Umbilical cord (tissue), 2 donors: Measurements from ENCODE around the gene ACSL6. TPM values are rescaled to one million over a fixed set of nuclear protein-coding genes. Genes with fewer than 3 reads are reported as not detected.

ENCODE experiments used
- DNase-seq: peaks from one replicate; pipeline ENCODE4 v3.0.0-alpha.2; 2015; ENCODE audit warnings: low spot score
- total RNA-seq: library from RNA; depleted of rRNA; stranded (reverse); fragments of >200 nt; gene quantifications from one replicate; pipeline ENCODE4 v1.2.3, GENCODE V29; 2014; ENCODE audit warnings: low replicate concordance; ENCODE audit not compliant: insufficient read depth

The ACSL6 gene
- total RNA-seq, 1 donor from 2014 or later, result 11.6 TPM

DNA sequence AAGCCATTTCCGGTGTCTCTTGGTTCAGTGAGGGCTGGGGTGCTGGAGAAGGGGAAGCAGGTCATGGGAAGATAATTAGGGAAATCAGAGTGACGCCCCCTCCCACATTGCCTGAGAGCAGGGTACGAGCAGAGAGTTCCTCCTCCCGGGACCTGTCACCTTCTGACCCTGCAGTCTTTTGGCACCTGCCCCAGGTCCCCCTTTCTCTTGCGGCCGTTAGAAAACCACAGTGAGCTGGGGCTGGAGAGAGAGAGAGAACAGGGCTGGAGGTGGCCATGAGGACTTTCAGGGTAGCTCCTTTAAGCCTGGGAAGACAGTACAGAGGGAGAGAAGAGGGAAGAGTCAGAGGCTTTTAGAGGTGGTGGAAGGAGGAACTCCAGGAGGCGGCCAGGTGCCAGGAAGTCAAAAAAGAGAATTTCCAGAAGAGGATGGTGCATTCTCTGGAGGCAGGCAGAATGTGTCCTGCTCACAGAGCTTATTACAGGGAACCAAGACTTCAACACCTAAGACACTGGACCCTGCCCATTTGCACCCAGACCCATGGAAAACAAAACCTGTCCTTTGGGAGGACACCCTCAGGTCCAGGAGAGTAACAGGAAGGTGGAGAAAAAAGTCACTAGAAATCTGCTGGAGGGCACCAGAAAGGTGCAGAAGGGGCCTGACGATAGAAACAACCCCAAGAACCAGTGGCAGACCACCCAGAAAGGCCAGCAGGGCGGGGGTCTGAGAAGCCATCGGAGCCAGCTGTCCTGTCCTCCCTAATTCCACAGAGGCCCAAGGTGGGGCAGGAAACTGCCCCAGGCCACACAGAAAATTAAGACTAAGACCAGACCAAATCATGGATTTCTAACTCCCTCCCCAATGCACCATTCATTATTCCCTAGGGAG, 6.5 kb upstream of the ACSL6 start:
- DNase-seq, result no peak

DNA sequence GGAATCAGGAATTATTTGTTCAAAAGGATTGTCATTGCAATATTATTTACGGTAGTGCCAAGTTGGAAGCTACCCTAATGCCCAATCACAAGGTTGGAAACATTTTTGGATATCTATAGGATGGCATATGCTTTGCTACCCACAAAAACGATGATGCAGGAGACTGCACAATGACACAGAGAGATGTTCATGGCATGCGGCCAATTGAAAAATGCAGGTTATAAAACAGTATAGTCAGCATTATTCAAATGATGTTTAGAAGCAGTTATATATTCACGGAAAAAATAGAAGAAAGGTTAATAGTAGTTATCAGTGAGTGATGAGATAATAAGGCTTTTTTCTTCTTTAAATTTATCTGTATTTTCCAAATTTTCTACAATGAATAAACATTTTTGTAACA, 5.9 kb upstream of the ACSL6 start:
- no peak for DNase-seq

DNA sequence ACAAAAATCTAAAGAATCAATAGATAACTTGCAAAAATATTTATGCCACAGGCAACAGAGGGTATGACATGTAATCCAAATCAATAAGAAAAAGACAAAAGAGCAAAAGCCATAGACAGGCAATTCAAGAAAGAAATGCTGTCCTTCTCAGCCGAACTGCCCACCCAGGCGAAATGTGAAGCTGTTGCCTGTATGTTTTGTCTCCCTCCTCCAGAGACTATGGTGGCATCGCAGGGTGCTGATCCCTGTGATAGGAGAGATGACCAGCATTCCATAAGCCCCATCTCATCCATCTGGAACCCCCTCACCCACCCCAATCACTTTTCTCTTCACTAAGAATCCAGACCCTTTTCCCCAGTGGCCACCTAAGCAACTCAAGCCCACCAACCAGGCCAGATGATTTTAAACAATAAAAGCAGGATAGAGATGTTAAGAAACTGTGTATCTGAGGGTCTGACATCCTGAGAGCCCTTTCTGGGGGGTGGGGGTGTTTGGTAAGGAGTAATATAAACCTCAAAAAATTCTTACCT, 5.3 kb upstream of the ACSL6 start:
- DNase-seq, result no peak

DNA sequence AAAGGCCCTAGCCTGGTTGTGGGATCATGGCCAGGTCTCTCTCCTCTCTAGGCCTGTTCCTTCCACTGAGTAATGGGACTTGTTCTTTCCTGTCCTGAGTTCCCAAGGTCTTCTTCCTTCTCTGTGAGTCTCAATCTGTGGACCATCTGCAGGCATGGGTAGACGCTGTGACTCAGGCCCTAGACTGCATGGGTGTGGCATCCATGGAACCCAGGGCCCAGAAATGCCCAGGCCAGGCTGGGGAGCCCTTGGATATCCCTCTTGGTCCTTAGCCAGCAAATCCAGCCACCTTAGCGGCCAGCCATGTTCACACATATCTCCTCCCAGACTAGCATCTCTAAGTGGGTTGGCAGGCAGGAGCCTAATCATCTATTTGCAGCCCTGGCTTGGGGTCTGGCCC, 2.3 kb upstream of the ACSL6 start:
- no peak for DNase-seq

DNA sequence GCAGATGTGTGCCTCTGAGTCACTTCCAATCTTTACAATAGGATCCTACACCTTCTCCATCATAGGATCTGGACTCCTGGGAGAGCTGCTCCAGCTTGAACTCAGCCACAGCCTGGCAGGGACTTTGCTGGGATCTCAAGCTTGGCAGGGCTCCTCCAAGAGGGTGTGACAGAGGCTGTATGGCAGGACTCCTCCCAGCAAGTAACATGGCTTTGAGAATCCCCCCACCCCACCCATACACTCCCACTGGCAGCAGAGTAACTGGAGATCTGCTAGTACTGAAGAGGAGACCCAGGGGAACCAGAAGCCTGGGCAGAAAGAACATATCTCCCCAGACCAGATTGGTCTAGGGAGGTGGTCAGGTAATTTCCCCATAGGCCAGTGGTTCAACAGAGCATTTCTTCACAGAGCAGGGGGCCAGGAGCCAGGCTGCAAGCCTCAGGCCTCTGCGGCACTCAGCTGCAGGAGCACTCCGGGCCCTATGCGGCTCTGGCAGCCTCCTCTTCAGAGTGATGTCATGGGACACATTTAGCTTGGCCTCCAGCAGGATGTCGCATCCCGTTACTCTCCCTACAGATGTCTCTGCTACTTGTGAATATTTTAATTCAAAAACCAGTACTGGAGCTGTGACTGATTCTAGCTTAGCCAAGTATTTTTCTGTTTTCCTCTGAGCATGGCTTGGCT, 1.7 kb upstream of the ACSL6 start:
- DNase-seq, result no peak

DNA sequence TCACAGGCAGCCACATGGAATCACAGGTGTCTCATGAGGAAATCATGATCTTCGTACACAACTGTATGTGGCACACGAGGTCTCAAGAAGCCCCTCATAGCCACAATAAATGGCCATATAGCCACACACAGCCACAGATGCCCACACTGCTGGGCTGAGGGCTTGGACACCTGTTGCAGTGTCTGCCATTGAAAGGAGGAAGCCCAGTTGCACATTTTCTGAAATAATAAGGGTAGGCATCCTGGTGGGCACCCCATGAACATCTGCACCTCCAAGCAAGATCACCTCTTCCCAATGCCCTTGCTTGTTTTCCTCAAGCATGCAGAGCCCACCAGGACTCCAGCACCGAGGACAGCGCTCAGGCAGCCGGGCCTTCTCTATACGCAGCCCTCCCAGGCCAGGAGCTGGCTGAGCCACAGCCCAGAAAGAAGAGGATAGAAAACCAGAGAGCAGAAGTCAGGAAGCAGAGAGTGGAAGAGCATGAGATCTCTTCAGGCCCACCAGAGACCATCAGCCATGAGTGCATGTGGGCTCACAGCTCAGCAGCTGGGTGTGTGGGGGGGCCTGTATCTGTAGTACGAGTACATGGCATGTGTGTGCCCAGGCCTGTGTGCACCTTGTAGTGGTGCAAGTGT, 1.0 kb upstream of the ACSL6 start:
- peak; percentile 83 for DNase-seq

DNA sequence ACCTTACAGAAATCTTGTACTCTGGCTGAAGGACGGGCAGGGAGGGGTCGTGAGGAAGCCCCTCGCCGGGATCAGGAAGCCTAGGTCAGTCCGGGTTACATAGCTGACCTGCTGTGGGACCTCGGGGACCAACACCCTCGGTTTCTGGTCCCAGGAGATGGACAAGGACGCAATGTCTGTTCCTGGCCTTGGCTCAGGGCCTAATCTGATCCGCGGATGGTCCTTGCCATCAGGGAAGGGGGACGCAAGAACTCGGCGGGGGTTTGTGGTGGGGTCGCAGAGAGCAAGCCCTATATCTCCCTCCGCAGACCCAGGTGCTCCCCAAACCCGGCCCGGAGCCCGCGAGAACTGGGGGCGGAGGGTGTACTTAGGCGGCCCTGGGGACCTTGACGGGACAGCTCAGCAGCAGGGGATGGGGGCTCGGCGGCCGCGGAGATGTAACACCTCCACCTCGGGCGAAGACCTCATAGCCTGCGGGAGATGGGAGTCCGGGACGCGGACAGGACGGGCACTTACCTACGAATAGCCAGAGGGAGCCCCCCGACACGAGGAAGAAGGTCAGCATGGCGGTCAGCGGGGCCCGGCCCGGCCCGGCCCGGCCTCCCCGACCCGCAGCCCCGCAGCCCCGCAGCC, 353 bp downstream of the ACSL6 start:
- no peak for DNase-seq

DNA sequence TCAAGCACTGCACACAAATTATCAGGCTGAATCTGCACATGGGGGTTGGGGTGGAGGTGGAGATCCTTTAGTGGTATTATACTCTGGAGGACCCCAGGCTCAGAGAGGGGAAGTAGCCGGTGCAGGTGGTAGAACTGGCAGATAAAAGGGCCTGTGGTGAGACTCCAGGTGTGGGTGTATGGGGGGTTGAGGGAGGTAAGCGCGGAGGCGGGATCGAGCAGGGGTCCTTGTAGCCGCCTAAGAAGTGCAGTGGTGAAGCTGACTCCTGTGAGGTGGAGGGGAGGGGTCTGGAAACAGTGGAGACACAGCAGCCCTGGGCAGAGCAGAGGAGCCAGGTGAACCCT, 841 bp downstream of the ACSL6 start:
- no peak for DNase-seq

DNA sequence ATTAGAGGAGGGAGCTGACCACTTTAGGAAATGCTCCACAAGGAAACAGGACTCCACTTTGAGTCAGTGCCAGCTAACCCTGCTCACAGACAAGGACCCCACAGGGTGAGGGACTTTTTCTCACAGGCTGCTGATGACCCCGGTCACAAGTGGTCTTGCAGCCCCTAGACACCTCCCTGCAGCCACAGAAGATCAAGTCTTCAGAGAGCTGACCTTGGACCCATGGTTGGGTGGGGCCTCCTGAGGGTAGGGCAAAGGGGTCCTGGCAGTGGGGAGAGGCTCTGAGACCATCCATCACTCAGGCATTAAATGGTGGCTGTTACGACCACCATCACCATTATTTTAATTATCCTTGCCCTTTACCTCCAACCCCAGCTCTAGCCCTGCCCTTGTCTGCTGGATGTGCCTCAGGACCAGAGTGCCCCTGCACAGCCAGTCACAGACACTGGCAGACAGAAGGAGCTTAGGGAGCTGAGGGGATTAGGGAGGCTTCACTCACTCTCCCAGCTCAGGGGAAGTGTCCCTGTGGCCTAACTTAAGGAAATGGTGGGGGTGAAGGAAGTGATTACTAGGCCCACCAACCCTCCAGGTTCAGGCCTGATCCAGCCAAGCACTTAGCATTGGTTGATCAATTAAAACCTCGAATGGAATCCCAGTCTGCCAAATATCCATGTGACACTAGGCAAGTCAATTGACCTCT, 1.6 kb downstream of the ACSL6 start:
- no peak for DNase-seq

DNA sequence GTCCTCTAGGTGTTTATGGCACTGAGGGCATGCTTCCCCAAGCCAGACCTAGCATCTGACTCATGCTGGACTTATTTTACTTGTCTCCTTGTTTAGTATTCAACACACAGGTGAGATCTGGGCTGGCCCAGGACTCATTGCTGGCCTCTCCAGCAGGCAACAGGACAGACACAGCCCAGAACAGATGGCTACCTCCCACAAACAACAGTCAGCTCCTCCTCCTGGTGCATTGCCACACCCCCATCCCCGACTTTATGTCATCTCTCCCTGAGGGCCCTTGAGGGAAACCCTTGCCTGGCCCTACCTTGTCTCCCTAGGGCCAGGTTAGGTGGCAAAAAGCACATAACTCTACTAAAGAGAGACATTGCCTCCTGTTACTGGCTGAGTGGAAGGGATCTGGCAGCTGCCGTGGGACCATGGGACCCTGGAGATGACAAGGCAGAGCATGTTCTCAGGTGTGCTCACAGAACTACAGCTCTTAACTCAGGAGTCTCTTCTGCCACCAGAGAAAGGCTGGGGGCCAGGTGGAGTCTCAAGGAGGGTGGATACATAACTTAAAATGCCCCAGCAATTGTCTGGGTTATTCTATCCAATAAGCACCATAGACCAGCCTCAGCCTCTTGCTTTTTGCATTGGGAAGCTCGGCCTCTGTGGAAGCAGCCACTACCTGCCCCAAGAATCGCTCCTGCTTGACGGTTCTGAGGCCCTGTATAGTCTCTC, 2.3 kb downstream of the ACSL6 start:
- no peak for DNase-seq

DNA sequence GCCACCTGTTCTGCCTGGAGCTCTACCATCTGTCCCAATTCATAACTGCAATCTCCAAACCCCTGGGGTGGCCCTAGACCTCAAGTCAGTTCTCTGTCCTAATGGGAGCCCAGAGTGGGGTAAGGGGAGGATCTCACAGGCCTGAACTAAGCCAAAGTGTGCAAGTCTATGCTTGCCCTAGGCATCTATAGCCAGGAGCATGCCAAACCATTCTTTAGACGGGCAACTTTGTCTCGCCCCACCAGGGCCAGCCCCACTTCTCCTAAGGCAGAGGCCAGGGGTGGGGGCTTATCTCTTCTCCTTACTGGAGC, 3.3 kb downstream of the ACSL6 start:
- no peak for DNase-seq

DNA sequence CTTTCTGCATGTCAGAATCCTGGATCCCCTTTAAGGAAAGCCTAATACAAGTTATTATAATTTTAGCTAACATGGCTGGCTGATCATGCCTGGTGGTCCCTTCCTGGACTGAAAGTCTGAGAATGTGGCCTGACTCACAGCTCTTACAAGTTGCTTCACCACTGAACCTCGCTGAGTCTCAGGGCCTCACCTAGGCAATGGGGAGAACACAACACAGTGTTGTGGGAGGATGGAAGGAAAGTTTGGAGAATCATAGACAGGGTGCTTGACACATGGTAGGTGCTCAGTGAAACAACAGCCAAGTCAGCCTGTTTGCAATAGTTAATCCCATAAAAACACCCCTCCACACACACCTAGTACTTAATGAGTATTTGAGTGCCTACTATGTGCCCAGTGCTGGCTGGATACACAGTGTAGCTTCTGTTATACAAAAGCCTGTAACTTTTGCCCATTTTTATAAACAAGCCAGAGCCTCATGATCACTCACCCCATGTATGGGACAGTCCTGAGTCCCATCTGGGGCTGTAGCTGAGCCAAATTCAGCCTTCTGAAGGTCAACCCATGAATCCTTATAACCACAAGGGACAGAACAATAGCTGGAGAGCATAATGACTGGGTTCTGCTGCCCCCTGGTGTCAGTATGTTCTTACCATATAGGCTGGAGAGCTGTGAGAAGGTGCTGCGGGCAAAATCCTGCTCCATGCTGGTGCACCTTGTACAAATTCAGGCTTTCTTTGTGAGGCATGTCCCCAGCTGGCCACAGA, 3.9 kb downstream of the ACSL6 start:
- peak; percentile 63 for DNase-seq

DNA sequence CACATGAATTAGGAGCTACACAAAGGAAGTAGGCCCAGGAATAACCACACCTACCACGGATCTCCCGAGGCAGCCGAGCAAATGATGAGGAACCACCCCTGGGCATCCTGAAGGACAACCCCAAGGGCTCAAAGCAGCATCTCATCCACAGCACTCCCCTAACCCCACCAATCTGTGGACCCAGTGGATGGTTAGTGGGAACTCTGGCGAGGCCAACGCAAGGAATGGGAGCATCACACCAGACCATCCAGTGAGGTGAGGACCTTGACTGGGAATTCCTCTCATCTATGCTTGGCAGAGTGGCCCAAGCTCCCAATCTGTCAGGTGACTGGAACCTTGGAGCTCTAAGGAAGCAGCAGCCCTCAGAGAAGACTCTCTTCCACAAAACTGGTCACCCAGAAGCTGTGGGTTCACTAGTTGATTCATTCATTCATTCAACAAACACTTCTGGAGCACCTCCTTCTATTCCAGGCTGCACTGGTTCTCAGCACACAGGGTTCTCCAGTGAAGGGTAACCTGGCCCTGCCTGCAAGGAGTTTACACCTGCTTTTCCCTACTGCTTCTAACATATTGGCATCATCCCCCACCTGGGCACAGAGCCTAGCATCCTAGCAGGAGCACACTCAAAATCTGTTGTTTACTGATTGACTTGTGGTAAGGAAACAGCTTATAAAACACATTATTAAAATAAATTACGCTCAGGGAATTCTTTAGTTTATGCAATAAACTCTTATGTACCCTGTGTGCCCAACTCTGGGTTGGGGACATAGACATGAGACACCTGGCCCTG, 4.9 kb downstream of the ACSL6 start:
- DNase-seq, result no peak

DNA sequence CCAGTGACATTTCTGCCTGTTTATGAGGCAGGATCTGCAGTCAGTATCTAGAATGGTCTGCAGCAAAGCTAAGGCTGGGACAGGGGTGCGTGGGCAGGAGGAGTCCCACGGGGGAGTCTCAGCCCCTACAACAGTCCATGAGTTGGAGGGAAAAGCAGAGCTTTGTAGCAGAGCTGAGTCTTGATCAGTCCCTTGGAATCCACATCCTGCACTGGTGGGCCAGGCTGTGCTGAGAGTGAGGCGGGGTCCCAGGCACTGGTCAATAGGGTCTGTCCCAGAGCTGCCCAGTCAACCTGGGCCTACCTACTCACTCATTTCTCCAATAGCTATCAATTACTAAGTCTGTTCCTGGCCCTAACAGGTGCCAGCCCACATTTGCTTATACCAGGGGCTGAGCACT, 5.9 kb downstream of the ACSL6 start:
- no peak for DNase-seq

DNA sequence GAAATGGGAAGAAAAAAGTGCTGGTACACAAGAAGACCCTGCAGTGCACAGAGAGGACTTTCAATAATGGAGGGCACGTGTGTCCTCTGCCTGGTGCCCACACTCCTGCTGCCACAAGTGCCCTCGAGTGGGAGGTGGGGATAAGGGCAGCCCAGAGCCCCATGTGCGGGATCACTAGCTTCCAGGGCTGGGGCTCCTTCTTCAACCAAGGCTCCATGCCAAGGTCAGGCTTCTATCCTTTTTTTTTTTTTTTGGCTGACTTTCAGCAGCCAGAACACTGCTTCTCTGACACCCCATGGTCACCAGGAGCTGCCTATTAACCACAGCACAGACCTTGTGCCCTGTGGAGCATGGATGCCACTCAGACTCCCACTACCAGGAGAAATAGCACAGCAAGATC, 7.5 kb downstream of the ACSL6 start:
- no peak for DNase-seq

DNA sequence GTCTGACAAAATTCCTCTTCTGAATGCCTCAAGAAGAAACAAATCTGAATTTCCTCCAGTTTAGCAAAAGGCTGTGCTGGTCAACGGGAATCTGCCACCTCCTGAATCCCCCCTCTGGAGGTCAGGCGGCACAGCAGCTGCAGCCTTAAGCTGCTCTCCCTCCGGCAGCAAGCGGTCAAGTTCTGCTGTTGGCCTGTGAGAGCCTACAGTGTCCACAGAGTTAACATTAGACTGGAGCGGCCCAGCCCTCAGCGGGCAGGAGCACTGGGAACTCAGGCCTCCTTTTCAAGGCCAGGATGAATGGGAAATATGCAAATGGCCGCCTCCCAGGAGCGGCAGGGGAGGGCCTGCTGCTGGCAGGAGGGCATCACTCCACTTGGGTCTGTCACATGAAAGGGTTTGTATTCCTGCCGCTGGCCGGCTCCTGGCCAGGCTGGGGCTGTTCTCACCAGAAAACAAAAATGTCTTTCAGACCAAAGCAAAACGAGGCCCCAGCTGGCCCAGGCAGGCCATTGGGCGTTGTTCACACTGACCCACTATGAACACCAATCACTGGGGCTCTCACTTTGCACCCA, 8.2 kb downstream of the ACSL6 start:
- peak; percentile 25 for DNase-seq

DNA sequence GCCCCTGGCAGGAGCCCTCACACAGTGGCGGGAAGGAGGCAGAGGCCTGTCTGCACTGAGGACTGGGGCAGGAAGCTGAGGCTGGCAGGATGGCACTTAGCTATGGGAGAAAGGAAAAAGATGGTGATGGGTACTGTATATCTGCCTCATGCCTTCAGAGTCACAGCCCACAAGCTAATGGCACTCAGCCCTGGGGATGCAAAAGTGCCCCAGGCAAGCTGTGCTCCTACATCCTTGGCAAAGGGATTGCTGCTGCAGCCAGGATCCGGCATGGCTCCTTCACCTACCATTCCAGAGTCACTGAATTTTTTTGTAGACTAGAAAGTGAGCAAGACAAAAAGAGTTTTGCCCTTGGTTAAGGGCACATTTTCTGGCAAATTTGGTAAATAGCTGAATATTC, 8.7 kb downstream of the ACSL6 start:
- DNase-seq, result no peak

DNA sequence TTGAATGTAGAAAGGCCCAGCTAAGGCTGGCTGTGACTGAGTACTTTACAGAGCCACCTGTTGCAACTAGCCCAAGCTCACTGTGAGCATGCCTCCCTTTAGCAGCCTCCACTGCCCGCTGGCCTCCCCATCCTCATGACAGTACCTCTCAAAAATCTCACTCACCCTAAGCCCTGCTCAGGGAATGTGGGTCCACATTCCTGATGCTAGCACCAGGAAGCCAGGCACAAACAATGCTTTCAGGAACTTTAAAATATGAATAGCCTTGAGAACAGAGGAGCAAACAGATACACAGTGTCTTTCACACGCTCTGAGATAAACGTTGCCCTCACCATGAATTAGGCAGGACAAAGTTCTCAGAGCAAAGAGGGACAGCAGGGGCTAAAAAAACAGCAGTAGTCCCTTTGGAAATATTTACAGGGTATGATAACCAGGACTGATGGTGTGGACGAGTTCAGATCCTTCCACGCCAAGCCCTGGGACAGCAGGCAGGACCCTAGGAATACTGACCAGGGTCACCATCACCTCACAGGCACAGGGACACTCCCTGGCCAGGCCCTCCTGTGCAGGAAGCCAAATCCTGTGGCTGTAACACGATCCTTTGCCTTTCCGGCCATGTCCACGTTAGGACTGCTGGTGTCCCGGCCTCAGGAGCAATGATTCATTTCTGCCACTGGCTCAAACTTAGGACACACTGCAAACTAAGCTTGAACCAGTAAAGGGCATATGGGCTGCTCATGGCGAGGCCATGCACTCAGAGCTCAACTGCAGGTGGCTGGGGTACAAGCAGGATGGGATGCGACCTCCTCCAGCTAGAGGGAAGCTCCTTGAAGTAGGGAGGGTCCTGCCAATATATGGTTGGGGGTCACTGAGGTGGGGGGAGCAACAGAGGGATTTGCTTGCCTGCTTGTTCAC, 9.6 kb downstream of the ACSL6 start:
- no peak for DNase-seq
